NCI-H510A treated with DMSO at 0.1 percent for 48 hours (cell line): ENCODE data around the gene BARX2.

Experiments
- DNase-seq: peaks from one replicate; lab custom pipeline; 2025; lab: John Stamatoyannopoulos, UW

The BARX2 gene

DNA sequence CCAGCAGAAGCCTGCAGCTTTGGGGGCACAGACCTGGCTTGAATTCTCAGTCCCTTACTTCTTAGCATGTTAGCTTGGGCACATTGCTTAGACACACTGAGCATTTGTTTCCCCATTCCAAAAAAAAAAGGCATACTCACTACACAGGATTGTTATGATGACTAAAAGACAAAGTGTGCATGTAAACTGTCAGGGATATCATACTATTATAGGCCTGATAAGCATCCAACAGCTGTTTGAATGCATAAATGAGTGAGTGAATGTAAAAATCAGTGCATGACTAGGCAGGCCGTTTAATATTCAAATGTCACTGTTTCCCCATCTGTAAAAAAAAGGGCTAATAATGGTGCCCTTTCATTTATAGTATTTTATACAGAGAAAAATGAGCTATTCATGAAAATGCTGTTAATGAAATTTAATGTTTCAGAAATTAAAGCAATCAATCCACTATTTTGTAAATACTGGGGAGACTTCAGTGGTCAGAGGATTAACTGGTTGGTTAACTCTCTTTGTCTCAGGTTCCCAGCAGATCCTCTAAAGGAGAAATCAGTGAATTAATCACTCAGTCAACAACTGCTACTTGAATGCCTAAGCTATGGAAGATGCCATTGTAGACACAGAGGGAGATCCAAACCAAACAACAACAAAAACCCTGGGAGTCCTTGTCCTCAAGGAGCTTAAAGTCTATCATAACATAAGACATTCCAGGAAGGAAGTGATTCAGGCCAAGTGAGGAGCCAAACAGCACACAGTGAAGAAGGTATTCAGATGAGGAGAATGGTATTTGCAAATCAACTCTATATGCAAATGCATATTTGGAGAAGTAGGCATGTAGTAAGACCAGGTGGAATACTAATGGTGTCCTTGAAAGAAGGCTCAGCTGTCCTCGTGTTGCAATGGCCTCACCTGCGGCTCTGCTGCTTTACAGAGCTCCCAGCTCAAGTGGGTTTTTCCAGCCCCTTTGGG, 26.8 kb downstream of the BARX2 start:
- peak; percentile 44 for DNase-seq

DNA sequence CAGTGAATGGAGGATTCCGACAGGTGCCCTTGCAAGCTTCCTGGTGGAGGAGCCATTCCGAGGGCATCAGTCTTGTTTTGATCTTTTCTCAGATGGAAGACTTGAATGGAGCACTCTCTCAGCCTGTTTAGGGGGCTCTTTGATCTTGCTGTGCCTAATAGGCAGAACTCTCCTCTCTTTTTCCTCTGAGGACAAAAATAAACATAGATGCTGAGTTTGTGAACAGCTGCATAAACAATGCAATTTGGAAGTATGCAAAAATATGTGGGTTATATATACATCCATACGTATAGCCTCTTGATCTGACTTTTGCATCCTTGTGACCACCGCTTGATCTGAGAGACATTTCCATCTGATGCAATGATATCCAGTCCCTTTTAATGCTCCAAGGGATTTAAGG, 29.1 kb downstream of the BARX2 start:
- DNase-seq, result no peak

DNA sequence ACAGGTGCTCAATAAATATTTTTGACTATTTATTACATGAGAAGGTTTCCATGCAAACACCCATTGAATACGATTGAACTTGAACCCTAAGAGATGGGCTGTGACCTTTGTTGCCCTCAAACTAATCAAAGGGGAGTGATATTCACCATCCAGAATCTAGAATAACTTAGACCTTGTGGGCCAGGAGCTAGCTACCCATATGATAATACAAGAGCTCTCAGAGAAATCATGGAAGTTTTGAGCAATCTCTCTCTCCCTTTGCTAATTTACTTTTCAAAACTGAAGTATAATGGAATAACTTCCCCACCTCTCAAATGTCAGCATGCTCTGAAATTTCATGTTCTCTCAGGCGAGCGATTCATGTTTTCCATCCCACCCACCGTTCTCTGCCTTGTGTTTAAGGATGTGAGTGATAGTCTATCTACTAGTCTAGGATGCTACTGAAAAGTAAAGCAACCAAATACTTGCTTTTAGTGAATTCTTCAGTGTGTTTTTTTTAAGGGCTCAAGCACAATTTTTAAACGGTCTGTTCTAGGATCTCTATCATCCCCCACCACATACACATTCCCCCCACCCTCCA, 33.3 kb downstream of the BARX2 start:
- no peak for DNase-seq

DNA sequence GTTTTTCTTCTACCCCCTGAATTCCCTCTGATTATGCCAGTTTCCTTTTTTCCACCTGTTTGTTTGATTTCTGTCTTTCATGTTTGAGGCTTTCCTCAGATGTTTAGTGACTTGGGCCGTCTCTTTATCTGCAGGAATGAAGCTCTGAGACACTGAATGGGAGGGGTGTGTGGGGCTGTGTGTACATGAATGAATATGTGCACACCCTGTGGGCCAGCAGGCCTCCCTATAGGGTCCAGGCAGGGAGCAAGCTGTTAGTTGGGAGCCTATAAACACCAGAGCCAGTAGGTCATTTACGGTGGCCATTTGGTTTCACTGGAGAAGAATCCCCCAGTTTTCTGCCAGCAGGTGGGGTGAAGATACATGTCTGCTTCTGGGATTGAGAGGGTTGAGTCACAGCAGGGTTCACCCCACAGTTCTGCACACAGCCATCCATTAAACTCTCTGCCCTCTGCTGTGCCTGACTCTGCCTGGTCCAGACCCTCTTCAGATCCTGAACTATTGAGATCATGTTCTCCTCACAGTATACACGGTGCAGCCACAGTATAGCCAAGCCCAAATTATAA, 34.8 kb downstream of the BARX2 start:
- no peak for DNase-seq

DNA sequence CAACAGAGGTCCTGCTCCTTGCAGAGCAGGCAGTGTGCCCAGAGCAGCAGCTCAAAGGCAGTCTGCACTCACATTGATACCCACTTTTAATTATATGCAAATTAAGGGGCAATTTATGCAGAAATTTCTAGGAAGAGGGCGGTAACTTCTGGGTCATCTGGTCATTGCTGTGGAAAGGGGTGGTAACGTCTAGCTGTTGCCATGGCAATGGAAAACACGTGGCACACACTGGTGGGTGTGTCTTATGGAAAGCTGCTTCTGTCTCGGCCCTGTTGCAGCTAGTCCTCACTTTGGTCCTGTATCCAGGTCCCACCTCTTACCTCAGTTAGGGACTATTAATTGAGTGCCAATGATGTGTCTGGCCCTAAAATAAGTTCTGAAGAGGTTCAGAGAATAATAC, 36.8 kb downstream of the BARX2 start:
- DNase-seq, result no peak

DNA sequence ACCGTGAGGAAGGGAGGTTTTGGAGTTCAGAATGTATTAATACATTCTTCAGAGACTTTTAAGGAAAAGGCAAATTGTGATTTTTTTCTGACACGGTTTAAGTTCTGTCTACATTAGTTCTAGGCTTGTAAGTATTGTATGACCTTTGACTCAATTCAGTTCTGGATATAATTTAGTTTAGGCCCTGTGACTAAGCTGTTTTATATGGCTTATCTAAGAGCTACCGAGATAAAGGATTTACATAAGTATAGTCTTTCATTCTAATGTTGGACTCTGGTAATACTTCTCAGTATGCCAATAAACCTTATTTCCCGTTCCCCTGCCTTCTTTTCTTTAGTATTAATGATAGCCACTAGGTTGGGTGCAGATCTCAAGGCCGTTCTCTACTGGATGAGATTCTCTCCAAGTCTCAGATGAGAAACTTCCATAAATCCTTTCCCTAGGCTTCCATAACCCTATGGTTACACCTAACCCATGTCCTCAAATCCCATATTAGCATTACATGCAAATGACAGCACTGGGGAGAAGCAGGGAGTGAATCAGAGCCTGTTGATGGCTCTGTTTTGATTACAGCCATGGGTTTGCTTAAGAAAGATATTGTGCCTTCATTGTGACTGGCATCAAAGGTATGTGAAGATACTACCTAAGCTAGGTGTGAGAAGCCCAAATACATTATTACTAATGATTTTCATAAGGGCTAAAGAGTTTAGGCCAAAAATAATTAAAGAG, 38.7 kb downstream of the BARX2 start:
- no peak for DNase-seq

DNA sequence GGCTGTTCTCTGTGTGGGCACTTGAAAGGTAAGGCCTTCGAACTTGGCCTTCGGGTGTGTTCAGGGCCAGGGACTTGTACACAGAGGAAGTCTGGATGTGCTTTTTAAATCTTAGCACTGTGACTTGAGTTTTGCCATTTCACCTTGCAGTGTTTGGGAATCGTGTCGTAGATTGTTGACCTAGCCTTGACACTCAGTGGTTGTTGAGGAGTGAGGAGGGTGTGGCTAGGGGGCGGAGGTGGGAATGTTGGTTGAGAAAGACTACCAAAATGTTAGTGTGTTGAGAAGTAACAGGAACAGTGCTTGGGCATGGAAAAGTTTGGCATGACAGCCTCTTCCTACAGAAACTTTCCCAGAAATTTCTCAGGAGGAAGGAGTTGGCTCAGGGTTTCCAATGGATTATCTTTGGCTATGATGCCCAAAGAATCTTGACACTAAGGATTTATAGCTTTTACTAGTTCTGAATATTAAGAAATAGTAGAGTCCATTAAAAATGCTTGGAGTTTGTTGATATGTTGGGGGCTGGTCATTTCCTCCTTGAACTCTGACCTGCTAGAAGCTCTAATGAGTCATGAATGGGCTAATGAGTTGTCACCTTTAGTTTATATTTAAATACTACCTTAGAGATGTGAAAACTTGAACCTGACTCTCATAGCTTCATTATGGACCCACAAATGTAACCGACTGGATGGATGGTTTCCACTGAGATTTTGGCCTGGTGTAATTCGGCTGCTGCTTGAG, 40.6 kb downstream of the BARX2 start:
- DNase-seq, result no peak

DNA sequence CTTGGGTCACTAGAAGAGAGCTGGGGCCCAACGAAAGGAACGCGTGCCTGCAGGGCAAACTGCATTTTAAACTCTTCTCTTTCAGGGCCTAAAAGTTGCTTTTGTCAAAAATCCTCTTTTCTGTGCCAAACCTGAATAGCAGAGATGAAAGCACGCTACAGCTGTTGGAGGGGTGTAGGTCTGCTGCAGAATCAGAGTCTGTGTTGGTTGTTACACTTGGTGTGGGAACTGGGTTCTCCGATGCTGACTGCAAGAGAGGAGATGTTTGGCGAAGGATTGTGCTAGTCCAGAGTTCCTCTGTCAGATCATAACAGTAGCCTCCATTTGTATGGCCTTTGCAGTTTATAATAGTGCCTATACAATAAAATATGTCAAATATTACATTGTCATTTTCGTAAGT, 41.8 kb downstream of the BARX2 start:
- no peak for DNase-seq

DNA sequence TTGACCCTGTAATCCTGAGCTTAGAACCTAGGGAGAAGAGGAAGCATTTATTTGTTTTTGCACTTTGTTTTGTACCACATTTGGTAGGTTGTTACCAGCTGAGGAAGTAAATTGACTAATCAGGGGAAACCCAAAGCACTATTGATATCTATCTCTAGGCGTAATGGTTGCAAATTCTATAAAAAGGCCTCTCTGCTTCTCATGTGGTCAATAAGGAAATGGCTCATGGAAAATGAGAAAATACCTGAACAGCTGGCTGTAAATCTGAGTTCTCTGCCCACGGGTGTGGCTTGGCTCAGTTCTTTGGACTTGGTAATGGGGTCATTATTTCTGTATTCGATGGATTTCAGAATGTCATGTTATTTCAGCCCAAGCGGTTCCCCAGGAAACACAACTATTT, 42.4 kb downstream of the BARX2 start:
- DNase-seq, result no peak

DNA sequence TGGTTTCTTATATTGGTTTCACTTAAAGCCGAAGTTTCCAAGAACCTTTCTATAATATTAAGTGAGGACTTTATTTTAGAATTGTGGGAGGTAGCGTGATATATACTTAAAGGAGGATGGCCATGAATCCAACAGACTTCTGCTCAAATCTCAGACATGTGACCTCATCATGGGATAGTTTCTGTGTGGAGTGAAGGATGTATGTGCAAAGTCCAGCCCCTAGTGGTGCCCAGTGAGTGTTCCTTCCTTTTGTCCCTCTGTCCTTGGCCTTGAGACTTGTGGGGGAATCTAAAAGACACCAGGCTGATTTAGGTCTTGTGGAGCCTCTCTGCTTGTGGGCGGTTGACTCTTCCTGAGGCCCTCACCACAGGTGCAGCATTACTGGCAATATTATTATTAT, 43.7 kb downstream of the BARX2 start:
- no peak for DNase-seq

DNA sequence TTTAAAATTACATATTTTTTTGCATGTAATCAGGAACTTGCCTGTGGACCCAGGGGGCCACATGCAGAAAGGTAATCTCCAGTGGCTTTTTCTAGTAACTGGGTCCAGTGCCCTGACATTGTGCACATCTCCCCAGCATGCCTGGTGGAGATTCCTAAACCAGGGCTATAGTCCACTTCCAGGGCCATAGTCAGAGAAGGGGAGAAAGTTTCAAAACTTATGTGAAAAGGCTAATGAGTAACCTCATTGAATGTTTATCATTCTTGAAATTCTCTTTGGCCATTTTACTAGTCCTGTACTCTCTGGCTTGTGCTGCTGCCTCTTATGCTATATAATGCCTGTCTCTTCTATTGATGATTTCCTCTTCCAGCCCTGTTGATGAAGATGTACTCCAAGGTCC, 47.8 kb downstream of the BARX2 start:
- no peak for DNase-seq

DNA sequence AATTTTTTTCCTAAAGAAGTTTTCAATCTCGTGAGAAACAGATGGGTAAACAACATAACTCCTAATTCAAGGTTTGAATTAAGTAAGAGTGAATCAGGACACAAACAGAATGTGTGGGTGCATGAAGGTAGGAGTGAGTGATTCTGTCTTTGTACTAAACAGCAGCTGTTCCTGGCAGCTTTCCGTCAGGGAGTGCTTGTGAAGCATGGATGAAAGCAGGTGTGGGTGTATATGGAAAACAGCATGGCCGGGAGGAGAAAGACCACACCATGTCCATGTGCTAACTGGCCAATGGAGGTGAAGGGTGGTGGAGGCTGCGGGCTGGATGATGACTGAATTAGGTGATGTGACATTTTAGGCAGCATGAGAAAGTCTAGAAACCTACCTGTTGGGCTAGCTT, 49.6 kb downstream of the BARX2 start:
- DNase-seq, result no peak

DNA sequence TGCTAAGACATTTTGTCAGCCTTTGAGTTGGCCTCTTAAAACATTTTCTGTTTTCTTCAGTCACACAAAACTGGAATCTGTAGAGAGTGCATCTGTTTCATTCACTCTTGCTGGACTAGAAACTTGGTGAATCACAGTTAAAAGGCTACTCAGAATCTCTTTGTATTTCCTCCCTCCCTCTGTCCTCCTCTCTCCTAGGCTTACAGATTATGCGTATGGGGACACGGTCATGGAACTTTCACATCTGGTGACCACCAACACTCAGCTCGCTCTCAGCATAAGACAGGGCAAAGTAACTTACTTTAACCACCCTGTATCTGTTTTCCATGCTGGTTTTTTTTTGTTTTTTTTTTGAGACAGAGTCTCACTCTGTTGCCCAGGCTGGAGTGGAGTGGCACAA, 50.4 kb downstream of the BARX2 start:
- DNase-seq, result no peak

DNA sequence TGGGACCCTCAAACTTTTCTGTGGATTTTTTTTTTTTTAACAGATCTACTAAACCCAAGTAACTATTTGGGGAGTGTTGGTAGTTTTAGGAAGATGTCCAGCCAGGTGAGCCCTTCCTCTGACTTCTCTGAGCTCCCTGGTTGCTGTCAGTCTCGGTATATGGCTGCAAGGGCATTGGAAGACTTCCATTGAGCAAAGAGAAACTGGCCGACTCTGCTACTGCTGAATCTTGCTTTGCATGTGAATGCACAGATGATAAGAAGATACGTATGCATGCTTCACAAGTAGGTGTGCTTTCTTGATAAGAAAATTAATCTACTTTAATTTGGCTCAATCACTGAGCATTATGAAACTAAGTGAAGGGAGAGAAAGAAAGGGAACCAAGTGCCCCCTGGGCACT, 51.1 kb downstream of the BARX2 start:
- DNase-seq, result no peak

DNA sequence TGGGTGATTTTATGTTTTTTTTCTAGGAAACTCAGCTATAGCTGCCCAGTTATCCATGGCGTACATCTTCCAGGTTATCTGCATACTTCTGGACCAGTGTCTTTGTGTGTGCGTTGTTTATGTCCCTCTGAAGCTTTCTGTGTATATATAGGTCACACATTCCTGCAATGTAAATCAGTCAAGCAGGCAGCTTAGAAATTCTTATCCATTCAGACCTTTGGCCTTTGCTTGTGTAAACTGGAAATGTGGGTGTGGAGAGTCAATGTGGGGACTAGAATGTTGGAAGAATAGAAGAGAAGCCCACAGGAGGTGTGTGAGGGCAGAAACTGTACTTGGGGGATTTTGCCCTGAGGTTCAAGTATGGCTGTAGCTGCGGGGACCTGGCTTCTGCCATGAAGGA, 51.7 kb downstream of the BARX2 start:
- DNase-seq, result no peak

DNA sequence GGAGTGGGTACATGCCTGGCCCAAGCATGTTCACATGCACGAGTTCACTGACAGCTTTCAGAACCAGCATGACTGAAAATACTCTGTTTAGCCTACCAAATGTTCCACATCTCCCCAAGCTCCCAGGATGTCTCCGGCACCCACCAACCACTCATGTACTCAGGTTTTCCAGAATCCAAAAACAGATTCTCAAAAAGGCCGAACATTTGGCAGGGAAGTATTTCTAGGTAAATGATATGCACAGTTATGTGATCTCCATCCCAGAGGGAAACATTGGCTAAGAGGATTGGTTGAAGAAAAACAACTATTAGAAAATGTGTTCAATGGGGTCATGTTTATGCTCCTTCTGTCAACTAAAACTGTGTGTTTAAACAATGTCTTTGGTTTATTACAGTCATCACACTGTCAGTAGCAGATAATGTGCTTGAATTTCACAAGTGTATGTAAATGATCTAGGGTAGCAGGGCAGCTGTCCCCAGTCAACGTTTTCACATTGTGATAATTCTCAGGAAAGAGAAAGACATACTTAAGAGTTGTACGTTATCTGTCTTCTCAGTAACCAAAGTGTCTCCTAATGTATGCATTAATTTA, 52.3 kb downstream of the BARX2 start:
- peak; percentile 33 for DNase-seq

DNA sequence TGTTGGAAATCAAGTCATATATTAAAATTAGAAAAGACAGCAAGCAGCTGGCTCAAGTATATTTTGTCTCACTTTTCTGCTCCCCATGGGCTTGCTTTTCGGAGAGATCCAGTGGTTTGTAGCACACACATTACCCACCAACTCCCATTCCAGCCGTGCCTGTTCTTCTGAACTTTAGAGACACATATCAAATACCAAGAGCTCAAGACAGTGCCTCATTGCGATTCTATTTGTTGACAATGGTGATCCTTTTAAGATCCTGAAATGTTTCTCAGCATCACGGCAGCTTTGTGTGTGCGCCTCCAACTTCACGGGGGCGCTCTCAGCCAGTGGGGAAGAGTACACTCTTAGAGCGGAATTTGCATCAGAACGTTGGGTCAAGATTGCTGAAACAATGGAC, 52.9 kb downstream of the BARX2 start:
- no peak for DNase-seq

DNA sequence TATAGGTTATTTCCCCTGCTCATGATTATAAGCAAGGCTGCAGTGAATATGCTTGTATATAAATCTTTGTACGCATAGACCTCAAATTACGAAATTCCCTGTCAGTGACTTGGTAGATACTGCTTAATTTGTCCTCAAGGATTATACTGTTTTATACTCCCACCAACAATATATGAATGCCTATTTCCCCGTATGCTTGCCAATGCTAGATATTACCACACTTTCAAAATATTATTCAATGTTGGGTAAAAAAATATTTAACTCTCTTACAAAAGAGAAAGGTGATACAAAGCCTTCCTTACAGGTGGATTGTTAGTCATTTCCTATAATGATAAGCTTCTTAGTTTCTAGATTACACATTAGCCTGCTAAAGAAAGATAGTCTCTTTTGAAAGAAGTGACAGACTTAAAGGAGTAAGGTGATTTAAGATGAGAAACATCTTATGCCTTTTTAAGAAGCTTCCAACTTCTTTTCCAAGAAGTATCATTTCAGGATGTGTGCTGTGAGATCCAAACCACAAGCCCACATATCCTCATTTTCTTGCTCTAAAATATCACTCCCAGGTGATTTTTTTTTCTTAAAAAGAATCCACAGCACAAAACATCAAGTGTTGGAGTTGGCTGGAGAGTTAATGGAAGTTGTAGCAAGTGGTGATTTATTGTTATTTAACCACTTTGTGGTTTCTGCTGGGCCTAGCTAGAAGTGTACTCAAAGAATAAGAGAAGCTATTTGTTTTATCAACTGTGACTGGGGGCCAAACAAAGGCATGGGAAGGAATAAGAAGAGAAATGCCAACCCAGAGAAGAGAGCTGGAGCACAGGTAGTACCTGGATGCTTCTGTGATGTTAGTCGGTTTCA, 59.2 kb downstream of the BARX2 start:
- DNase-seq, result peak; percentile 90

DNA sequence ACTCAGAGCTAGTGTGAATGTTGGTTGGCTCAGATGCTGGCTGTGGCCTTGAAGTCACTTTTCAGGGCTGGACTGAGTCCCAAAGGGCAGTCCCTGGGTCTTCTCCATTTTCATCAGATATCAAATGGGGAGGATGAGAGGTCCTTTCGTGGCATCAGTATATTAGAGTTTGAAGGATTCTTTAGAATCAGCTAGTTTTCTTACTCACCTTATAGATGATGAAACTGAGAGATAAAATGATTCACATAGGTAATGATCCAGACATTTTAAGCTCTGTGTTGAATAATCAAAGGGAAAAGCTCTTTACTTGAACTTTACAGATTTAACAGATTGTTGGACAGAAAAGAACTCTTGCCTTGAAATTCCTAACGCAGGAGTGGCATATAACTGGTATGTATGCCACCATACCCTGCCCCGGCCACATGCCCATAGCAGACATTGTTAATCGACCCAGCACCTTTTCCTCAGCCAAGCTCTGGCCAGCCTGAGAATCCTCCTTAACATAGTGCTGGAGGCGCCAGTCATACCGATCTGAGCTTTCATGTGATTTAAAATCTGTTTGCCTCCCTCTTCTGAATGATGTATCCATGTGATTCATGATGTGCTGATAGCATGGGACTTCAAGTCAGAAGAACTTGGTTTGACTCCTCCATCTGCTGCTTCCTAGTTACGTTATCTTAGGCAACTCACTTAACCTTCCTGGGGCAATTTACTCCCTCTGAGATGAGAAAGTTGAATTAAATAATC, 60.0 kb downstream of the BARX2 start:
- DNase-seq, result no peak

DNA sequence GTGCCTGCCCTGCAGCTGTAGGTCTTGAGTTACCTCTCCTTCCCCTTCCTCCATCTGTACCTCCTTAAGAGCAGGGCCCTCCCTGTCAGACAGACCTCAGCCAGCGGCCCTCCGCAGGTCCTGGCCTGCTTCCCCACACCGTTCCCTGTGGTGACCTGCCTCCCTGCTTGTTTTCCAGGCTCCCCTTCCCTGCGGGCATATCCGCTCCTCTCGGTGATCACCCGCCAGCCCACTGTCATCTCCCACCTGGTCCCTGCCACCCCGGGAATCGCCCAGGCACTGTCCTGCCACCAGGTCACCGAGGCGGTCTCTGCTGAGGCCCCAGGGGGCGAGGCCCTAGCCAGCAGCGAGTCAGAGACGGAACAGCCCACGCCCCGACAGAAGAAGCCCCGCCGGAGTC, 60.9 kb downstream of the BARX2 start:
- DNase-seq, result no peak
